Endothelial cell of umbilical vein (primary cell): ENCODE results near the gene KLC4.

Source experiments
- CTCF ChIP-seq, 2 donors: IDR thresholded peaks; 1 replicate in 1 of 2; 2 replicates in 1 of 2; pipeline ENCODE4 v1.5.1; 2011; ENCODE audit warnings: low read length in 2 of 2, mild to moderate bottlenecking in 2 of 2, moderate library complexity in 2 of 2, control low read depth in 1 of 2, inconsistent platforms in 1 of 2, low read depth in 1 of 2; ENCODE audit not compliant: insufficient read depth in 1 of 2; ENCODE audit errors: extremely low read depth in 1 of 2
- GATA2 ChIP-seq: IDR thresholded peaks from 2 replicates; pipeline ENCODE4 v1.7.0; 2011; ENCODE audit warnings: low read depth, mild to moderate bottlenecking, moderate library complexity, mixed read lengths, low read length; ENCODE audit not compliant: insufficient read length, insufficient read depth
- MYC ChIP-seq: IDR thresholded peaks from one replicate; pipeline ENCODE4 v1.6.1; 2011; ENCODE audit warnings: mild to moderate bottlenecking, low read depth, low read length
- POLR2A ChIP-seq: IDR thresholded peaks from 2 replicates; pipeline ENCODE4 v1.6.1; 2012; ENCODE audit warnings: low read depth, mild to moderate bottlenecking, control low read depth, low read length

GRCh38 chr6:43037706-43038105 lies 21.7 kb upstream of the KLC4 start:
- no peak for TF ChIP-seq POLR2A
- no peak for TF ChIP-seq CTCF (IDR thresholded peaks at IDR 0.05; ENCODE audit: extremely low read depth in 1 of 2, insufficient read depth in 1 of 2, low read depth in 1 of 2, low read length in 2 of 2)
- no peak for TF ChIP-seq GATA2
- no peak for TF ChIP-seq MYC
